WTC11 (cell line): ENCODE data around the gene PPP6R3. TPM values are rescaled to one million over a fixed set of nuclear protein-coding genes. Genes with fewer than 3 reads are reported as not detected.

Source experiments
- ATAC-seq: fragments of 200-7000 bp; cut with Tn5 transposase; 2 replicates; pipeline ENCODE4 v1.10.0; 2021; ENCODE audit warnings: mild to moderate bottlenecking, moderate library complexity
- CTCF ChIA-PET: fragments of 300-600 bp; sonication (Branson Sonifier 250); formaldehyde crosslinking; loops from one replicate; lab custom pipeline; 2021; ENCODE audit warnings: antibody characterized with exemption; lab: Charles Lee
- POLR2A ChIA-PET: fragments of 350-600 bp; sonication (Branson Sonifier 250); formaldehyde crosslinking; loops from one replicate; lab custom pipeline; 2021; ENCODE audit warnings: antibody characterized with exemption; lab: Charles Lee
- DNase-seq: peaks from one replicate; pipeline ENCODE4 v3.0.0; 2021; ENCODE audit warnings: low spot score
- H3K27ac Mint-ChIP-seq: 2 replicates; pipeline ENCODE4 v1.8.0; 2021; ENCODE audit warnings: mixed read lengths
- H3K27me3 Mint-ChIP-seq: 2 replicates; pipeline ENCODE4 v1.8.0; 2021; ENCODE audit warnings: low read depth, mild to moderate bottlenecking, moderate library complexity, mixed read lengths
- H3K36me3 Mint-ChIP-seq: 2 replicates; pipeline ENCODE4 v1.8.0; 2021; ENCODE audit warnings: mixed read lengths
- H3K4me1 Mint-ChIP-seq: 2 replicates; pipeline ENCODE4 v1.8.0; 2022; ENCODE audit warnings: mixed read lengths
- H3K4me3 Mint-ChIP-seq: 2 replicates; pipeline ENCODE4 v1.8.0; 2021; ENCODE audit warnings: mild to moderate bottlenecking, moderate library complexity, mixed read lengths
- H3K9me3 Mint-ChIP-seq: 2 replicates; pipeline ENCODE4 v1.8.0; 2021; ENCODE audit warnings: mixed read lengths
- ARID4B ChIP-seq: sonication (generic); formaldehyde crosslinking; IDR thresholded peaks from 2 replicates; pipeline ENCODE4 v1.8.0; 2023; ENCODE audit warnings: missing genetic modification reagents, mild to moderate bottlenecking, borderline replicate concordance
- ATF1 ChIP-seq: sonication (generic); formaldehyde crosslinking; IDR thresholded peaks from 2 replicates; pipeline ENCODE4 v1.8.1; 2023; ENCODE audit warnings: mild to moderate bottlenecking, moderate library complexity, missing genetic modification reagents
- ATF6 ChIP-seq: sonication (generic); formaldehyde crosslinking; IDR thresholded peaks from 2 replicates; pipeline ENCODE4 v1.8.1; 2023; ENCODE audit warnings: mild to moderate bottlenecking, missing genetic modification reagents
- CDX4 ChIP-seq: fragments of 250-450 bp; sonication (Bioruptor Pico); IDR thresholded peaks from 2 replicates; pipeline ENCODE4 v1.9.0; 2021; ENCODE audit warnings: moderate library complexity, mild to moderate bottlenecking, inconsistent platforms, borderline replicate concordance
- ESRRA ChIP-seq: sonication (generic); formaldehyde crosslinking; IDR thresholded peaks from 2 replicates; pipeline ENCODE4 v1.8.1; 2022; ENCODE audit warnings: mild to moderate bottlenecking, missing genetic modification reagents, borderline replicate concordance
- GTF2I ChIP-seq: fragments of 250-450 bp; sonication (Bioruptor Pico); conservative IDR thresholded peaks from 2 replicates; pipeline ENCODE4 v1.4.0; 2021; ENCODE audit warnings: mild to moderate bottlenecking
- MLX ChIP-seq: sonication (generic); formaldehyde crosslinking; IDR thresholded peaks from 2 replicates; pipeline ENCODE4 v1.8.1; 2023; ENCODE audit warnings: mild to moderate bottlenecking, missing genetic modification reagents, moderate library complexity
- MXD4 ChIP-seq: fragments of 250-450 bp; sonication (Bioruptor Pico); IDR thresholded peaks from 2 replicates; pipeline ENCODE4 v1.8.0; 2021; ENCODE audit warnings: mild to moderate bottlenecking, moderate library complexity, borderline replicate concordance
- NR1H2 ChIP-seq: sonication (generic); formaldehyde crosslinking; IDR thresholded peaks from 2 replicates; pipeline ENCODE4 v1.9.0; 2021; ENCODE audit warnings: mild to moderate bottlenecking, moderate library complexity, missing genetic modification reagents
- SOX15 ChIP-seq: fragments of 250-450 bp; sonication (Bioruptor Pico); IDR thresholded peaks from 2 replicates; pipeline ENCODE4 v1.9.0; 2021; ENCODE audit warnings: mild to moderate bottlenecking
- SP1 ChIP-seq: sonication (generic); formaldehyde crosslinking; conservative IDR thresholded peaks from 2 replicates; pipeline ENCODE4 v1.8.1; 2022; ENCODE audit warnings: missing genetic modification reagents
- STAT6 ChIP-seq: sonication (generic); formaldehyde crosslinking; conservative IDR thresholded peaks from 2 replicates; pipeline ENCODE4 v1.8.1; 2023; ENCODE audit warnings: mild to moderate bottlenecking, low read depth, missing genetic modification reagents, moderate library complexity
- TCF7 ChIP-seq: sonication (generic); formaldehyde crosslinking; IDR thresholded peaks from 2 replicates; pipeline ENCODE4 v1.8.0; 2022; ENCODE audit warnings: mild to moderate bottlenecking, low read depth, missing genetic modification reagents, moderate library complexity
- USF1 ChIP-seq: sonication (generic); formaldehyde crosslinking; IDR thresholded peaks from 2 replicates; pipeline ENCODE4 v1.8.0; 2022; ENCODE audit warnings: mild to moderate bottlenecking, missing genetic modification reagents
- ZBTB21 ChIP-seq: sonication (generic); formaldehyde crosslinking; IDR thresholded peaks from 2 replicates; pipeline ENCODE4 v1.8.1; 2023; ENCODE audit warnings: mild to moderate bottlenecking, missing genetic modification reagents, borderline replicate concordance
- ZNF121 ChIP-seq: sonication (generic); formaldehyde crosslinking; IDR thresholded peaks from 2 replicates; pipeline ENCODE4 v1.8.0; 2023; ENCODE audit warnings: missing genetic modification reagents
- ZNF138 ChIP-seq: sonication (generic); formaldehyde crosslinking; conservative IDR thresholded peaks from 2 replicates; pipeline ENCODE4 v1.8.1; 2022; ENCODE audit warnings: mild to moderate bottlenecking, moderate library complexity, missing genetic modification reagents
- ZNF423 ChIP-seq: fragments of 250-450 bp; sonication (Bioruptor Pico); IDR thresholded peaks from 2 replicates; pipeline ENCODE4 v2.1.2; 2022; ENCODE audit warnings: mild to moderate bottlenecking, moderate library complexity
- total RNA-seq: library from RNA; stranded (reverse); gene quantifications from 3 replicates; pipeline ENCODE4 v1.2.3, GENCODE V29; 2021

The PPP6R3 gene
- total RNA-seq, 1 experiment from 2014 or later: 138 TPM

DNA sequence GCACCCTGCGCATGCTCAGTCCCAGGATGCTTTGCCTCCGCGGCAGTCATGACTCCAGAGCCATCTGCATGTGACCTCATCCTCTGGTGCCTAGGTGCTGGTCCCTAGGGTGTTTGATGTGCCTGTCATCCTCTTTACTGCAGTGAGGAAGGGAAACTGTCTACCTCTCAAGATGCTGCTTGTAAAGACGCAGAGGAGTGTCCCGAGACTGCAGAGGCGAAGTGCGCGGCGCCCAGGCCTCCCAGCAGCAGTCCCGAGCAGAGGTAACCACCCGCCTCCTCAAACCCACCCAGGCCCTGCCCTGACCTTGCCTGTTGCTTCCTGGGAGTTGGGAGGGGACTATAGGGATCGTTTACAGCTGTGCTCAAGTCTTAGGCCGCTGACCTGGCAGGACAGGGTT lies 149.2 kb downstream of the PPP6R3 start:
- no peaks in the 10 kb centered on the region for H3K9me3 Mint-ChIP-seq
- TF ChIP-seq ATF6 (CRISPR knock-in tag) (no peak), TCF7 (CRISPR knock-in tag) (no peak), ZBTB21 (CRISPR knock-in tag) (no peak), NR1H2 (CRISPR knock-in tag) (no peak), ZNF423 (CRISPR knock-in tag) (no peak), CDX4 (CRISPR knock-in tag) (no peak), MXD4 (CRISPR knock-in tag) (no peak), ESRRA (CRISPR knock-in tag) (no peak), ZNF121 (CRISPR knock-in tag) (no peak), GTF2I (CRISPR knock-in tag) (no peak), MLX (CRISPR knock-in tag) (no peak), ZNF138 (CRISPR knock-in tag) (no peak)
- H3K4me3 Mint-ChIP-seq: no peak overlapping the region
- H3K27me3 Mint-ChIP-seq: no peaks in the 10 kb centered on the region
- 0 out of 2 replicates have a peak, but pooled peaks have one; percentile 17 for ATAC-seq
- H3K36me3 Mint-ChIP-seq: peaks cover 81% of the 10 kb centered on the region
- ChIA-PET POLR2A (no interaction called here), CTCF (interaction anchor here (1.2 to 2.5 kb wide), 7 partner anchors 23 to 521 kb away, joined by 3 to 11 read pairs (median 7); no protein-coding TSS in a partner anchor)
- peak overlapping the region; percentile 86 for H3K27ac Mint-ChIP-seq
- no peak for DNase-seq
- H3K4me1 Mint-ChIP-seq: no peaks in the 10 kb centered on the region

GRCh38 chr11:68610452-68611116 lies 150.0 kb downstream of the PPP6R3 start:
- no peaks in the 10 kb centered on the region for H3K9me3 Mint-ChIP-seq
- no peaks in the 10 kb centered on the region for H3K27me3 Mint-ChIP-seq
- ChIA-PET POLR2A (no interaction called here), CTCF (interaction anchor here (0.6 to 2.5 kb wide), 11 partner anchors 22 to 520 kb away, joined by 3 to 11 read pairs (median 5); no protein-coding TSS in a partner anchor)
- H3K4me1 Mint-ChIP-seq: no peaks in the 10 kb centered on the region
- peaks cover 81% of the 10 kb centered on the region for H3K36me3 Mint-ChIP-seq
- H3K27ac Mint-ChIP-seq: 0 out of 2 replicates have a peak overlapping the region, but pooled peaks have one; percentile 44
- peak; percentile 46; the same call in 1 of the 2 replicates for ATAC-seq
- DNase-seq: no peak
- H3K4me3 Mint-ChIP-seq: no peak overlapping the region
- TF ChIP-seq SOX15 (no peak), ARID4B (CRISPR knock-in tag) (no peak), ESRRA (CRISPR knock-in tag) (no peak), CDX4 (CRISPR knock-in tag) (no peak), ATF1 (CRISPR knock-in tag) (no peak), USF1 (CRISPR knock-in tag) (no peak), ATF6 (CRISPR knock-in tag) (no peak), SP1 (CRISPR knock-in tag) (no peak), STAT6 (CRISPR knock-in tag) (no peak)
